Fibroblast of skin of left quadriceps (primary cell): ENCODE measurements around the gene NDUFS8.

Experiments used
- DNase-seq, 2 experiments: peaks; one replicate each; pipeline ENCODE4 v3.0.0-alpha.2; 2013; ENCODE audit warnings: low read depth in 2 of 2

The NDUFS8 gene

DNA sequence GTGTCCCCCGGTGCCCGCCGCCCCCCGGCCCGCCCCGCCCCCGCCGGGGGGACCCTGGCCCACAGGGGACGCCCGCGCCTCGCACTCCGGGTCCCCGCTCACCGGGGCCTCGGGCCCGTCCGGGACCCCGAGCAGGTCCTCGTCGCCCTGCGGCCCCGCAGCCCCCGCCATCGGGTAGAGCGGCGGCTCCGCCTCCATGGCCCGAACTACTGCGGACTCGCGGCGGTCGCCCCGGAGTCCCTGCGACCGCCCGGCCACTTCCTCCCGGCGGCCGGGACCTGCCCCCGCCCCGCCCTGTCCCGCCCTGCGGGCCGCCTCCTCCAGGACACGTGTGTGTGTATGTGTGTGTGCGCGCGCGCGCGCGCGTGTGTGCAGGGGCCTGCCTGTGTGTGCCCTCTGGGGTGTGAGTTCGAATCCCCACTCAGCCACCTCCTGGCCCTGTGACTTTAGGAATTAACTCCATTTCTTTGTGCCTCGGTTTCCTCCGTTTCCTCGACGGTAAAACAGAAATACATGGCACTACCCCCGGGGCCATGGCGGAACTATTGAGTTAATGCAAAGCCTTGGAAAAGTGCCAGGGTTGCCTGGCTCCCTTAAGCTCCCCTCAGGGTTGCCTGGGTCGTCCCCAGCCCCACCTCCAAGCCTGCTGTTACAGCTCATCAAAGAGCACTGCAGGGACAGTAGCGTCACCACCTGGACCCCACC is 26.5 kb upstream of the NDUFS8 start, which contains the start of gene UNC93B1:
Gene UNC93B1 (minus strand): TSS at position 252 of the 705 bp plus-strand sequence. CDS start 54 bp downstream, at position 198.
- DNase-seq = no peak

DNA sequence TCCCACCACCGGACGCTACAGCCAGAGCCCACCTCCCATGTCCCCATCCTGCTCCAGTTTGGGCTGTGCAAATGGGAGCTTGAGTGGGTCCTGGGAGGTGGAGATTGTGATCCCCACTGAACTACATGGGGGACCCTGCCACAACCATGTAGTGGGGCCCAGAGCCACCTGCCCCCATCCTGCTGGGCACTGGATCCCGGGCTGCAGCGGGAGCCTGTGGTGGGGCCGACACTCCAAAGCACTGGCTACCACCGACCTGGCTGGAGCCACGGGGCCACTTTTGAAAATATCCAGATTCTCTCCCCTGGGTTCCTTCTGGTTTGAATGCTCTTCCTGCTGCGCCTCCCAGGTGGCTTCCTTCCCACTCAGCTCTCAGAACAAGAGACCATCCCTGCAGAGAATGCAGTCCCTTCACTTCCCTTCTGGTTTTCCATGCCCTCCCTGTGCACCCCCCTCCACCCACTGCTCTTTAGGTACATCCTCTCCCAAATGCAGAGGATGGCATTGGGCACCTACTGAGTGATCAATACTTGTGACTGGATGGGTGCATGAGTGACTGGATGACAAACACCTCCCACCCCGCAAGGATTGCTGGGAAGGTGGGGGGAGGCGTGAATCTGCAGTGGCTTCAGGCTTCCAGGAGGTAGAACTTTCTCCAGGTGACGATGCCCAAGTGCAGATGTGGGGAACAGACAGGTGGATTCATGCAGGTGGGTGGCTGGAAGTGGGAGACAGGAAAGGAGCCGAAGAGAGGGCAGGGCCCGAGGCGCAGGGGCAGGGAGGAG is 25.7 kb upstream of the NDUFS8 start:
- no peak for DNase-seq

DNA sequence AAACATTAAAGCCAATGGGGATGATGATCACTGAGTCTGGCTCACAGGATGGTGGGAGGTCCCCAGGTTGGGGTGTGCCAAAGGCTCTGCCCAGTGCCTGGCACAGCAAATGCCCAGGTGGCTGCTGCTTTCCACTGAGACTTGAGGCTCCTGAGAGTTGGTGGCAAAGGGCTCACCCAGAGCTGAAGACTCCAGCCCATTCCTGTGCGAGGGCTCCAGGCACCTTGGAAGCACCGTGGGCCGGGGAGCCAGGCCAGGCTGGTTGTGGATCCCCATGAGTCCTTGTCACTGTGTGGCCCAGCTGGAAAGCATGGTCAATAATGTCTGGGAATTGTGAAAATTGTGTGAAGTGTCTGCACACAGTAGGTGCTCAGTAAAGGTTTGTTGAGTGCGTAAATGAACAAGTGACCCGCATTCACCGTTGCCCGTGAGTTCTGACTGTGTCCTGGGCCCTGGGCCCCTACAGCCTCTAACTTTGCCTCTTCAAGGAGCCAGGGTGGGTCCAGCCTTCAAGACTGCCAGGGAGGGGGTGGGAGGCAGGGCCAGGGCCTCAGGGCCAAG is 23.8 kb upstream of the NDUFS8 start:
- no peak for DNase-seq

- DNase-seq = no peak
Measured at GRCh38 chr11:68007498-68008380, 22.7 kb upstream of the NDUFS8 start.

GRCh38 chr11:68008381-68009337 is 21.8 kb upstream of the NDUFS8 start:
- no peak for DNase-seq

- DNase-seq = no peak
Measured at GRCh38 chr11:68009391-68010089, 20.9 kb upstream of the NDUFS8 start.

GRCh38 chr11:68010090-68011041 is 20.1 kb upstream of the NDUFS8 start, which contains the start of gene ALDH3B1:
TSS of gene ALDH3B1 (plus strand) at chr11:68010327. CDS start at chr11:68015298, 4,971 bp downstream.
- no peak for DNase-seq

- no peak for DNase-seq
Measured at GRCh38 chr11:68011051-68011943, 19.2 kb upstream of the NDUFS8 start.

- DNase-seq = no peak
Measured at GRCh38 chr11:68012044-68012842, 18.2 kb upstream of the NDUFS8 start.

GRCh38 chr11:68012843-68013610 is 17.5 kb upstream of the NDUFS8 start:
- DNase-seq = peak; percentile 85 to 87

GRCh38 chr11:68013611-68014156 is 16.8 kb upstream of the NDUFS8 start:
- DNase-seq = no peak

DNA sequence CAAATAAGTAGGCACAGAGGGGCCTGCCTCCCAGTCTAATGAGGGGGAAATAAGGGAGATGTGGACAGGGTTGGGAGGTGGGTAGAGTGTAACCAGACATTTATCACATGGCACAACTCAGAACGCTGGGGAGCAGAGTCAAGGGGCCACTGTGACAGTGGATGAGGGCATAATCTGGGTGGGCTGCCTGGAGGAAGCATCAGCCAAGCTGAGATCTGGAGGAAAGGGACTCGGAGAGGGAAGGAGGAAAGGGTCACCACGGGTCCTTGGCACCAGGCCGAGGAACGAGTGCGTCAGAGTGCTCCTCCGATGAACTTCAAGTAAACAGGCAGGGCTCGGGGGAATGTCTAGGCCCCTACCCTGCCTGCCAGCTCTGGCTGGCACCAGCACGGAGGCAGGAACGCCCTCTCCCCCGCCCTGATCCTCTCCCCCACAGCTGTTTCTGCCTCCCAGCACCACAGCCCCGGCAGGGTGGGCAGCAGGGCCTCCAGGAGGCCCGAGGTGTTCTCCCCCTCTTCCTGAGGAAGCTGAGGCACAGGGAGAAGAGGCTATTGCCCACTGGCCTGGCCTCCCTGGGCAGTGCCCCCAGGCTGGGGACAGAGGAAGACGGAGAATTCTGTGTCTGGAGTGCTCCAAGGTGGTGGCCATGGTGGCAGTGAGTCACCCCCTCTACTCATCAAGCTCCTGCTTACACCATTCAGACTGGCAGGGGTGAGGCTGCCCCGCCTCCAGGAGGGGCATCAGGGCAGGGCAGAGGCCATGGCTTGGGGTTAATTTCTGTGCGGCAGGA is 16.1 kb upstream of the NDUFS8 start:
- no peak for DNase-seq

- no peak for DNase-seq
Measured at GRCh38 chr11:68014947-68015447, 15.5 kb upstream of the NDUFS8 start.

- no peak for DNase-seq
Measured at GRCh38 chr11:68015467-68015866, 15.0 kb upstream of the NDUFS8 start.
